Upper lobe of left lung (tissue), 6 donors: ENCODE measurements around the gene CLTCL1. TPM values are rescaled to one million over a fixed set of nuclear protein-coding genes. Genes with fewer than 3 reads are reported as not detected.

Source experiments
- ATAC-seq, 2 donors: fragments of 200-7000 bp; cut with Tn5 transposase; one replicate each; pipeline ENCODE4 v1.9.1; 2022; ENCODE audit warnings: mild to moderate bottlenecking in 2 of 2, moderate library complexity in 2 of 2; ENCODE audit not compliant: low FRiP score in 2 of 2
- DNase-seq, 2 donors: peaks; one replicate each; pipeline ENCODE4 v3.0.0-alpha.2; 2019 to 2020
- H3K27ac ChIP-seq, 4 donors: fragments of 200-600 bp; sonication (generic); one replicate each; pipeline ENCODE4 v1.5.1; 2016 to 2019
- H3K27me3 ChIP-seq, 4 donors: fragments of 200-600 bp; sonication (generic); one replicate each; pipeline ENCODE4 v1.5.1; 2017 to 2019
- H3K36me3 ChIP-seq, 4 donors: fragments of 200-600 bp; sonication (generic); one replicate each; pipeline ENCODE4 v1.5.1; 2016 to 2019
- H3K4me1 ChIP-seq, 4 donors: fragments of 200-600 bp; sonication (generic); one replicate each; pipeline ENCODE4 v1.5.1; 2018 to 2019
- H3K4me3 ChIP-seq, 4 donors: fragments of 200-600 bp; sonication (generic); one replicate each; pipeline ENCODE4 v1.5.1; 2017 to 2019; ENCODE audit warnings: mild to moderate bottlenecking in 2 of 4, moderate library complexity in 1 of 4
- H3K9me3 ChIP-seq, 4 donors: fragments of 200-600 bp; sonication (generic); one replicate each; pipeline ENCODE4 v1.5.1; 2018 to 2019
- CTCF ChIP-seq, 6 experiments: fragments of 450-650 bp in 4 of 6; fragments of 200-600 bp in 2 of 6; sonication (generic) in 2 of 6; IDR thresholded peaks; one replicate each; pipeline ENCODE4 v1.5.1; 2016 to 2019; ENCODE audit warnings: antibody characterized with exemption in 6 of 6
- EP300 ChIP-seq, 4 donors: sonication (generic); formaldehyde crosslinking; IDR thresholded peaks; one replicate each; pipeline ENCODE4 v1.5.1; 2017; ENCODE audit warnings: antibody characterized with exemption in 4 of 4, control low read depth in 2 of 4
- POLR2A ChIP-seq, 4 donors: fragments of 450-650 bp; IDR thresholded peaks; one replicate each; pipeline ENCODE4 v1.5.1; 2016 to 2017; ENCODE audit warnings: antibody characterized with exemption in 4 of 4, mild to moderate bottlenecking in 2 of 4
- POLR2AphosphoS5 ChIP-seq, 2 donors: sonication (generic); formaldehyde crosslinking; IDR thresholded peaks; one replicate each; pipeline ENCODE4 v1.5.1; 2017; ENCODE audit warnings: antibody characterized with exemption in 2 of 2
- WGBS, 2 donors: methylation state at CpG; one replicate each; pipeline ENCODE4 v1.1.5; 2017 to 2018; 5-methylcytosine and 5-hydroxymethylcytosine counted together
- total RNA-seq, 6 donors: library from RNA; depleted of rRNA in 4 of 6; stranded (reverse); fragments of >200 nt in 4 of 6; gene quantifications; one replicate each; pipeline versions ENCODE4 v1.1.0 to v1.2.1, GENCODE V29; 2016 to 2021
- donor health status: DM: no; HTN: no; CAD: no; lungs with moderate emphysema.
- donor health status: DM: no; HTN: yes; CAD: no; lungs with severe emphysema.

Gene CLTCL1
- total RNA-seq, 6 donors from 2014 or later: 3.0 to 14.7 (median 6.0) TPM

GRCh38 chr22:19213001-19213400 lies 78.5 kb downstream of the CLTCL1 start:
- ATAC-seq (no peak), DNase-seq (no peak)
- 71 to 72% methylated on average over 1 of the region's 1 CpG for WGBS, 2 donors
- H3K27ac ChIP-seq: no peak overlapping the region
- no peak overlapping the region for H3K4me3 ChIP-seq
- peaks cover 0 to 32% (median 4%) of the 10 kb centered on the region in 4 donors for H3K36me3 ChIP-seq
- H3K9me3 ChIP-seq: no peaks in the 10 kb centered on the region
- peaks cover 0 to 2% (median 0%) of the 10 kb centered on the region in 4 donors for H3K4me1 ChIP-seq
- no peaks in the 10 kb centered on the region for H3K27me3 ChIP-seq
- TF ChIP-seq CTCF (IDR thresholded peaks at IDR 0.05) (no peak), POLR2A (IDR thresholded peaks at IDR 0.05) (no peak), EP300 (IDR thresholded peaks at IDR 0.05) (no peak), POLR2AphosphoS5 (IDR thresholded peaks at IDR 0.05) (no peak)

GRCh38 chr22:19212302-19212870 lies 79.1 kb downstream of the CLTCL1 start:
- peaks cover 0 to 35% (median 4%) of the 10 kb centered on the region in 4 donors for H3K36me3 ChIP-seq
- ATAC-seq: no peak
- no peak for DNase-seq
- no peak overlapping the region for H3K4me3 ChIP-seq
- no peak overlapping the region for H3K27ac ChIP-seq
- no peaks in the 10 kb centered on the region for H3K4me1 ChIP-seq
- WGBS, 2 donors: 59 to 96% methylated on average over 1 of the region's 1 CpG
- no peaks in the 10 kb centered on the region for H3K27me3 ChIP-seq
- no peaks in the 10 kb centered on the region for H3K9me3 ChIP-seq
- TF ChIP-seq POLR2A (IDR thresholded peaks at IDR 0.05) (no peak), POLR2AphosphoS5 (IDR thresholded peaks at IDR 0.05) (no peak), EP300 (IDR thresholded peaks at IDR 0.05) (no peak), CTCF (IDR thresholded peaks at IDR 0.05) (no peak)

GRCh38 chr22:19210188-19210587 lies 81.3 kb downstream of the CLTCL1 start:
- no peak for ATAC-seq
- no peak overlapping the region for H3K4me3 ChIP-seq
- peaks cover 0 to 28% (median under 1%) of the 10 kb centered on the region in 4 donors for H3K36me3 ChIP-seq
- no peaks in the 10 kb centered on the region for H3K27me3 ChIP-seq
- no peak for DNase-seq
- no peak for TF ChIP-seq POLR2A (IDR thresholded peaks at IDR 0.05)
- no peak overlapping the region for H3K27ac ChIP-seq
- 95% methylated on average over 14 of the region's 14 CpGs for WGBS, 2 donors
- H3K9me3 ChIP-seq: no peaks in the 10 kb centered on the region
- no peaks in the 10 kb centered on the region for H3K4me1 ChIP-seq

GRCh38 chr22:19208287-19208847 lies 83.2 kb downstream of the CLTCL1 start:
- TF ChIP-seq EP300 (IDR thresholded peaks at IDR 0.05) (no peak), POLR2A (IDR thresholded peaks at IDR 0.05) (no peak), CTCF (IDR thresholded peaks at IDR 0.05) (no peak), POLR2AphosphoS5 (IDR thresholded peaks at IDR 0.05) (no peak)
- 72 to 90% methylated on average over 4 of the region's 4 CpGs for WGBS, 2 donors
- Histone ChIP-seq H3K4me3 (no peak overlapping the region), H3K4me1 (no peaks in the 10 kb centered on the region), H3K36me3 (peaks cover 0 to 27% (median 0%) of the 10 kb centered on the region in 4 donors), H3K9me3 (no peaks in the 10 kb centered on the region), H3K27ac (no peak overlapping the region), H3K27me3 (no peaks in the 10 kb centered on the region)
- DNase-seq (no peak), ATAC-seq (no peak)

GRCh38 chr22:19207884-19208283 lies 83.6 kb downstream of the CLTCL1 start:
- no peak overlapping the region for H3K4me3 ChIP-seq
- H3K4me1 ChIP-seq: no peaks in the 10 kb centered on the region
- H3K27me3 ChIP-seq: no peaks in the 10 kb centered on the region
- peaks cover 0 to 27% (median 0%) of the 10 kb centered on the region in 4 donors for H3K36me3 ChIP-seq
- no peak for ATAC-seq
- no peak for DNase-seq
- WGBS, 2 donors: 84 to 93% methylated on average over 5 of the region's 5 CpGs
- TF ChIP-seq CTCF (IDR thresholded peaks at IDR 0.05): no peak
- H3K27ac ChIP-seq: no peak overlapping the region
- no peaks in the 10 kb centered on the region for H3K9me3 ChIP-seq
